ENCODE measurements around the gene HAPSTR1. TPM values are rescaled to one million over a fixed set of nuclear protein-coding genes. Genes with fewer than 3 reads are reported as not detected.
A peak's percentile ranks its signal among the peaks of the same experiment; 100 is the strongest.

HAPSTR1 gene
- total and polyA plus RNA-seq, 2 of the 13 experiments (the other 11 are each of a cell fraction or from before 2014, with no cell fraction given), result 25.2 to 83.2 TPM

DNA sequence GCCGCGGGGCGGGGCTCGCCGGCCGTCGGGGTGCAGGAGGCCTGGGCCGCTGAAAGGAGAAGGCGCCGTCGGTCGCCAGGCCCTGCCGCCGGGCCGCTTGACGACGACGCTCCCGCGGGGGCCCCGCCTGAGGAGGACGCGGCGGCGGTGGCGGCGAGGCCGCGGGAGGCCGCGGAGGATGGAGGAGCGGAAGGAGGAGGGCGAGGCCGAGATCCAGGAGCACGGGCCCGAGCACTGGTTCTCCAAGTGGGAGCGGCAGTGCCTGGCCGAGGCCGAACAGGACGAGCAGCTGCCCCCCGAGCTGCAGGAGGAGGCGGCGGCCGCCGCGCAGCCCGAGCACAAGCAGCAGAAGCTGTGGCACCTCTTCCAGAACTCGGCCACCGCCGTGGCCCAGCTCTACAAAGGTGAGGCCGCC is 430 bp downstream of the HAPSTR1 start (continued):
- TF ChIP-seq, protein P1, sequence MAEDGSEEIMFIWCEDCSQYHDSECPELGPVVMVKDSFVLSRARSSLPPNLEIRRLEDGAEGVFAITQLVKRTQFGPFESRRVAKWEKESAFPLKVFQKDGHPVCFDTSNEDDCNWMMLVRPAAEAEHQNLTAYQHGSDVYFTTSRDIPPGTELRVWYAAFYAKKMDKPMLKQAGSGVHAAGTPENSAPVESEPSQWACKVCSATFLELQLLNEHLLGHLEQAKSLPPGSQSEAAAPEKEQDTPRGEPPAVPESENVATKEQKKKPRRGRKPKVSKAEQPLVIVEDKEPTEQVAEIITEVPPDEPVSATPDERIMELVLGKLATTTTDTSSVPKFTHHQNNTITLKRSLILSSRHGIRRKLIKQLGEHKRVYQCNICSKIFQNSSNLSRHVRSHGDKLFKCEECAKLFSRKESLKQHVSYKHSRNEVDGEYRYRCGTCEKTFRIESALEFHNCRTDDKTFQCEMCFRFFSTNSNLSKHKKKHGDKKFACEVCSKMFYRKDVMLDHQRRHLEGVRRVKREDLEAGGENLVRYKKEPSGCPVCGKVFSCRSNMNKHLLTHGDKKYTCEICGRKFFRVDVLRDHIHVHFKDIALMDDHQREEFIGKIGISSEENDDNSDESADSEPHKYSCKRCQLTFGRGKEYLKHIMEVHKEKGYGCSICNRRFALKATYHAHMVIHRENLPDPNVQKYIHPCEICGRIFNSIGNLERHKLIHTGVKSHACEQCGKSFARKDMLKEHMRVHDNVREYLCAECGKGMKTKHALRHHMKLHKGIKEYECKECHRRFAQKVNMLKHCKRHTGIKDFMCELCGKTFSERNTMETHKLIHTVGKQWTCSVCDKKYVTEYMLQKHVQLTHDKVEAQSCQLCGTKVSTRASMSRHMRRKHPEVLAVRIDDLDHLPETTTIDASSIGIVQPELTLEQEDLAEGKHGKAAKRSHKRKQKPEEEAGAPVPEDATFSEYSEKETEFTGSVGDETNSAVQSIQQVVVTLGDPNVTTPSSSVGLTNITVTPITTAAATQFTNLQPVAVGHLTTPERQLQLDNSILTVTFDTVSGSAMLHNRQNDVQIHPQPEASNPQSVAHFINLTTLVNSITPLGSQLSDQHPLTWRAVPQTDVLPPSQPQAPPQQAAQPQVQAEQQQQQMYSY (CRISPR knock-in tag; IDR thresholded peaks at IDR 0.05), result 0 out of 2 replicates have a peak, but pooled peaks have one; percentile 3
- TF ChIP-seq ZNF776 (CRISPR knock-in tag; IDR thresholded peaks at IDR 0.05), result 0 out of 2 replicates have a peak, but pooled peaks have one; percentile 82
- no peak for TF ChIP-seq SNRNP70 (IDR thresholded peaks at IDR 0.05; ENCODE audit: low read depth, low read length)
- TF ChIP-seq ZNF329 (CRISPR knock-in tag; IDR thresholded peaks at IDR 0.05; ENCODE audit: low read depth), result peak; percentile 70; the same call in 1 of the 2 replicates
- TF ChIP-seq, protein P2, sequence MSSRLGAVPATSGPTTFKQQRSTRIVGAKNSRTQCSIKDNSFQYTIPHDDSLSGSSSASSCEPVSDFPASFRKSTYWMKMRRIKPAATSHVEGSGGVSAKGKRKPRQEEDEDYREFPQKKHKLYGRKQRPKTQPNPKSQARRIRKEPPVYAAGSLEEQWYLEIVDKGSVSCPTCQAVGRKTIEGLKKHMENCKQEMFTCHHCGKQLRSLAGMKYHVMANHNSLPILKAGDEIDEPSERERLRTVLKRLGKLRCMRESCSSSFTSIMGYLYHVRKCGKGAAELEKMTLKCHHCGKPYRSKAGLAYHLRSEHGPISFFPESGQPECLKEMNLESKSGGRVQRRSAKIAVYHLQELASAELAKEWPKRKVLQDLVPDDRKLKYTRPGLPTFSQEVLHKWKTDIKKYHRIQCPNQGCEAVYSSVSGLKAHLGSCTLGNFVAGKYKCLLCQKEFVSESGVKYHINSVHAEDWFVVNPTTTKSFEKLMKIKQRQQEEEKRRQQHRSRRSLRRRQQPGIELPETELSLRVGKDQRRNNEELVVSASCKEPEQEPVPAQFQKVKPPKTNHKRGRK (CRISPR knock-in tag; IDR thresholded peaks at IDR 0.05), result no peak
- TF ChIP-seq ZNF138 (CRISPR knock-in tag; IDR thresholded peaks at IDR 0.05; ENCODE audit: low read depth), result peak; percentile 82; the same call in 1 of the 2 replicates
- TF ChIP-seq ZNF17 (CRISPR knock-in tag; IDR thresholded peaks at IDR 0.05), result no peak
- no peak; the same call in 1 of the 2 replicates for TF ChIP-seq ZNF678 (CRISPR knock-in tag; IDR thresholded peaks at IDR 0.05)
- no peak for TF ChIP-seq SP2 (CRISPR knock-in tag; IDR thresholded peaks at IDR 0.05)
- TF ChIP-seq FOXM1 (CRISPR knock-in tag; IDR thresholded peaks at IDR 0.05), result no peak; the same call in 1 of the 2 replicates
- TF ChIP-seq ZNF367 (CRISPR knock-in tag; IDR thresholded peaks at IDR 0.05; ENCODE audit: borderline replicate concordance), result no peak; the same call in 1 of the 2 replicates
- TF ChIP-seq MZF1 (CRISPR knock-in tag; IDR thresholded peaks at IDR 0.05; ENCODE audit: borderline replicate concordance), result no peak
- TF ChIP-seq PITX1 (CRISPR knock-in tag; IDR thresholded peaks at IDR 0.05), result no peak
- no peak for TF ChIP-seq ZFYVE20 (CRISPR knock-in tag; IDR thresholded peaks at IDR 0.05; ENCODE audit: borderline replicate concordance, low read depth)
- no peak for TF ChIP-seq MIXL1 (CRISPR knock-in tag; IDR thresholded peaks at IDR 0.05)
- TF ChIP-seq ERF (CRISPR knock-in tag; IDR thresholded peaks at IDR 0.05), result no peak
- TF ChIP-seq, protein P3, sequence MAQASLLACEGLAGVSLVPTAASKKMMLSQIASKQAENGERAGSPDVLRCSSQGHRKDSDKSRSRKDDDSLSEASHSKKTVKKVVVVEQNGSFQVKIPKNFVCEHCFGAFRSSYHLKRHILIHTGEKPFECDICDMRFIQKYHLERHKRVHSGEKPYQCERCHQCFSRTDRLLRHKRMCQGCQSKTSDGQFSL (CRISPR knock-in tag; IDR thresholded peaks at IDR 0.05), result no peak
- TF ChIP-seq ZNF263 (CRISPR knock-in tag; IDR thresholded peaks at IDR 0.05), result peak; percentile 96
- TF ChIP-seq, protein P4, sequence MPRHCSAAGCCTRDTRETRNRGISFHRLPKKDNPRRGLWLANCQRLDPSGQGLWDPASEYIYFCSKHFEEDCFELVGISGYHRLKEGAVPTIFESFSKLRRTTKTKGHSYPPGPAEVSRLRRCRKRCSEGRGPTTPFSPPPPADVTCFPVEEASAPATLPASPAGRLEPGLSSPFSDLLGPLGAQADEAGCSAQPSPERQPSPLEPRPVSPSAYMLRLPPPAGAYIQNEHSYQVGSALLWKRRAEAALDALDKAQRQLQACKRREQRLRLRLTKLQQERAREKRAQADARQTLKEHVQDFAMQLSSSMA (CRISPR knock-in tag; IDR thresholded peaks at IDR 0.05), result no peak
- no peak for TF ChIP-seq ASH2L (IDR thresholded peaks at IDR 0.05; ENCODE audit: insufficient read length, low read depth, low read length)
- no peak for TF ChIP-seq ZNF3 (CRISPR knock-in tag; IDR thresholded peaks at IDR 0.05)
- TF ChIP-seq, protein P5, sequence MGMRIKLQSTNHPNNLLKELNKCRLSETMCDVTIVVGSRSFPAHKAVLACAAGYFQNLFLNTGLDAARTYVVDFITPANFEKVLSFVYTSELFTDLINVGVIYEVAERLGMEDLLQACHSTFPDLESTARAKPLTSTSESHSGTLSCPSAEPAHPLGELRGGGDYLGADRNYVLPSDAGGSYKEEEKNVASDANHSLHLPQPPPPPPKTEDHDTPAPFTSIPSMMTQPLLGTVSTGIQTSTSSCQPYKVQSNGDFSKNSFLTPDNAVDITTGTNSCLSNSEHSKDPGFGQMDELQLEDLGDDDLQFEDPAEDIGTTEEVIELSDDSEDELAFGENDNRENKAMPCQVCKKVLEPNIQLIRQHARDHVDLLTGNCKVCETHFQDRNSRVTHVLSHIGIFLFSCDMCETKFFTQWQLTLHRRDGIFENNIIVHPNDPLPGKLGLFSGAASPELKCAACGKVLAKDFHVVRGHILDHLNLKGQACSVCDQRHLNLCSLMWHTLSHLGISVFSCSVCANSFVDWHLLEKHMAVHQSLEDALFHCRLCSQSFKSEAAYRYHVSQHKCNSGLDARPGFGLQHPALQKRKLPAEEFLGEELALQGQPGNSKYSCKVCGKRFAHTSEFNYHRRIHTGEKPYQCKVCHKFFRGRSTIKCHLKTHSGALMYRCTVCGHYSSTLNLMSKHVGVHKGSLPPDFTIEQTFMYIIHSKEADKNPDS (CRISPR knock-in tag; IDR thresholded peaks at IDR 0.05), result 0 out of 2 replicates have a peak, but pooled peaks have one; percentile 73
- no peak for TF ChIP-seq RXRA (CRISPR knock-in tag; IDR thresholded peaks at IDR 0.05)
- TF ChIP-seq ZNF746 (CRISPR knock-in tag; IDR thresholded peaks at IDR 0.05), result no peak
